K562 (cell line): ENCODE results near the gene MTLN. TPM values are rescaled to one million over a fixed set of nuclear protein-coding genes. Genes with fewer than 3 reads are reported as not detected.

Experiments
- ARID4B ChIP-seq: sonication (generic); formaldehyde crosslinking; IDR thresholded peaks from 2 replicates; pipeline ENCODE4 v1.8.0; 2022; ENCODE audit warnings: mild to moderate bottlenecking, missing genetic modification reagents
- BCOR ChIP-seq: fragments of 450-650 bp; IDR thresholded peaks from 2 replicates; pipeline ENCODE4 v1.6.1; 2016
- CBFA2T3 ChIP-seq: fragments of 450-650 bp; IDR thresholded peaks from 2 replicates; pipeline ENCODE4 v1.6.1; 2017
- CXXC5 ChIP-seq: fragments of 250-450 bp; sonication (Bioruptor Pico); IDR thresholded peaks from 2 replicates; pipeline ENCODE4 v1.8.0; 2022; ENCODE audit warnings: inconsistent platforms, mild to moderate bottlenecking, moderate library complexity
- DIDO1 ChIP-seq: fragments of 450-650 bp; IDR thresholded peaks from 2 replicates; pipeline ENCODE4 v1.6.1; 2016; ENCODE audit warnings: low read depth, missing biosample characterization, missing genetic modification characterization
- E2F5 ChIP-seq: sonication (generic); formaldehyde crosslinking; IDR thresholded peaks from 2 replicates; pipeline ENCODE4 v1.8.0; 2022; ENCODE audit warnings: mild to moderate bottlenecking, missing genetic modification reagents
- ETV5 ChIP-seq: sonication (generic); formaldehyde crosslinking; IDR thresholded peaks from 2 replicates; pipeline ENCODE4 v1.4.0; 2020; ENCODE audit warnings: low read depth, mild to moderate bottlenecking, missing genetic modification reagents
- FIP1L1 ChIP-seq: fragments of 200-400 bp; formaldehyde crosslinking; IDR thresholded peaks from 2 replicates; pipeline ENCODE4 v1.6.1; 2018; ENCODE audit warnings: mild to moderate bottlenecking, low read depth, low read length; ENCODE audit not compliant: poor library complexity, severe bottlenecking
- GMEB1 ChIP-seq: fragments of 250-450 bp; sonication (Bioruptor Pico); IDR thresholded peaks from 2 replicates; pipeline ENCODE4 v1.4.0; 2020; ENCODE audit warnings: mild to moderate bottlenecking
- JUND ChIP-seq, 2 experiments: IDR thresholded peaks; 2 replicates in 1 of 2; 3 replicates in 1 of 2; pipeline ENCODE4 v1.6.1; 2011; ENCODE audit warnings: borderline replicate concordance in 2 of 2, low read depth in 2 of 2, low read length in 2 of 2, improper control_type of control experiment in 1 of 2, missing biosample characterization in 1 of 2, missing genetic modification characterization in 1 of 2, missing genetic modification reagents in 1 of 2
- KLF16 ChIP-seq: IDR thresholded peaks from 2 replicates; pipeline ENCODE4 v1.6.1; 2016; ENCODE audit warnings: antibody characterized with exemption
- PCBP2 ChIP-seq: fragments of 200-400 bp; formaldehyde crosslinking; IDR thresholded peaks from 2 replicates; pipeline ENCODE4 v1.6.1; 2018; ENCODE audit warnings: low read length, low read depth, mild to moderate bottlenecking, moderate library complexity; ENCODE audit not compliant: poor library complexity, severe bottlenecking
- POLR2G ChIP-seq: fragments of 200-400 bp; formaldehyde crosslinking; IDR thresholded peaks from 2 replicates; pipeline ENCODE4 v1.6.1; 2017; ENCODE audit warnings: low read depth, mild to moderate bottlenecking, antibody characterized with exemption, low read length, moderate library complexity
- POLR2H ChIP-seq: IDR thresholded peaks from 2 replicates; pipeline ENCODE4 v1.6.1; 2016; ENCODE audit warnings: missing genetic modification characterization, low read depth, mild to moderate bottlenecking, control low read depth, missing compliant biosample characterization, moderate library complexity
- SIRT6 ChIP-seq: IDR thresholded peaks from one replicate; pipeline ENCODE4 v1.6.1; 2012; ENCODE audit warnings: low read depth, mild to moderate bottlenecking, control low read depth, inconsistent platforms, low read length, moderate library complexity
- SMAD1 ChIP-seq: fragments of 150-350 bp; IDR thresholded peaks from 2 replicates; pipeline ENCODE4 v1.6.1; 2014; ENCODE audit warnings: low read length, low read depth; ENCODE audit not compliant: partially characterized antibody
- THRAP3 ChIP-seq: fragments of 450-650 bp; IDR thresholded peaks from 2 replicates; pipeline ENCODE4 v1.6.1; 2016; ENCODE audit warnings: mild to moderate bottlenecking, inconsistent platforms, borderline replicate concordance
- ZNF165 ChIP-seq: fragments of 250-450 bp; sonication (Bioruptor Pico); IDR thresholded peaks from 2 replicates; pipeline ENCODE4 v1.4.0; 2020; ENCODE audit warnings: borderline replicate concordance
- ZNF232 ChIP-seq: sonication (generic); formaldehyde crosslinking; IDR thresholded peaks from 2 replicates; pipeline ENCODE4 v1.8.0; 2022; ENCODE audit warnings: mild to moderate bottlenecking, missing genetic modification reagents
- ZNF24 ChIP-seq: fragments of 450-650 bp; IDR thresholded peaks from 2 replicates; pipeline ENCODE4 v1.6.1; 2016
- ZNF41 ChIP-seq: fragments of 250-450 bp; sonication (Bioruptor Pico); conservative IDR thresholded peaks from 2 replicates; pipeline ENCODE4 v1.4.0; 2020; ENCODE audit warnings: mild to moderate bottlenecking
- polyA plus RNA-seq, 8 experiments: library from polyadenylated mRNA; depleted of rRNA in 4 of 8; stranded (reverse) in 5 of 8; unstranded in 3 of 8; fragments of >200 nt; fragmentation: Nextera tagmentation in 2 of 8; fragmentation: Illumina TruSeq in 1 of 8; extraction: Ambion mirVana in 2 of 8; extraction: Trizol in 1 of 8; gene quantifications; 2 replicates each; pipeline versions ENCODE4 v1.2.1 to v1.2.3, GENCODE V29; 2011 to 2014; ENCODE audit warnings: inconsistent platforms in 1 of 8, missing spikeins in 1 of 8
- total RNA-seq, 7 experiments: library from RNA; depleted of rRNA in 6 of 7; stranded (reverse); fragments of >200 nt in 6 of 7; fragmentation: Illumina TruSeq in 2 of 7; extraction: Trizol in 2 of 7; gene quantifications; 2 replicates each; pipeline versions ENCODE4 v1.2.1 to v1.2.3, GENCODE V29; 2011 to 2021; ENCODE audit warnings: low replicate concordance in 1 of 7

The MTLN gene
- total and polyA plus RNA-seq, 9 of the 15 experiments (the other 6 are each of a cell fraction or from before 2014, with no cell fraction given), result 7.3 to 129 (median 39.4) TPM

- TF ChIP-seq POLR2H (peak; percentile 70; the same call in 1 of the 2 replicates), GMEB1 (CRISPR knock-in tag) (peak; percentile 93), JUND (IDR thresholded peaks at IDR 0.05; ENCODE audit: borderline replicate concordance, low read depth, low read length) (no peak), JUND (tag; IDR thresholded peaks at IDR 0.05; ENCODE audit: borderline replicate concordance, low read depth, low read length) (peak; percentile 33; the same call in 1 of the 3 replicates), FIP1L1 (peak; percentile 53), CXXC5 (CRISPR knock-in tag) (peak; percentile 94), ETV5 (CRISPR knock-in tag) (peak; percentile 48), KLF16 (peak; percentile 77), SIRT6 (no peak), SMAD1 (no peak), PCBP2 (no peak), ZNF165 (CRISPR knock-in tag) (no peak), POLR2G (peak; percentile 96), THRAP3 (no peak), BCOR (0 out of 2 replicates have a peak, but pooled peaks have one; percentile 32), E2F5 (CRISPR knock-in tag) (peak; percentile 44; the same call in 1 of the 2 replicates), CBFA2T3 (no peak), ZNF232 (no peak), DIDO1 (tag) (peak; percentile 90), ZNF24 (peak; percentile 50; the same call in 1 of the 2 replicates), ZNF41 (CRISPR knock-in tag) (0 out of 2 replicates have a peak, but pooled peaks have one; percentile 32), ARID4B (CRISPR knock-in tag) (peak; percentile 56; the same call in 1 of the 2 replicates)
These were observed at the start of gene MTLN (continued) for GRCh38 chr2:110211938-110212858.
